GM19043 (cell line): Measurements from ENCODE around the gene SPACA4.
"Not testable (repeated sequence)": the region's sequence is repeated elsewhere in the genome, so short reads cannot be mapped to it uniquely, and the experiment has no call there.

Experiments used
- ATAC-seq: cut with Tn5 transposase; IDR thresholded peaks from one replicate; pipeline ENCODE4 v1.9.1; 2021; ENCODE audit warnings: low read depth; ENCODE audit not compliant: unreplicated experiment

The SPACA4 gene, protein sequence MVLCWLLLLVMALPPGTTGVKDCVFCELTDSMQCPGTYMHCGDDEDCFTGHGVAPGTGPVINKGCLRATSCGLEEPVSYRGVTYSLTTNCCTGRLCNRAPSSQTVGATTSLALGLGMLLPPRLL

DNA sequence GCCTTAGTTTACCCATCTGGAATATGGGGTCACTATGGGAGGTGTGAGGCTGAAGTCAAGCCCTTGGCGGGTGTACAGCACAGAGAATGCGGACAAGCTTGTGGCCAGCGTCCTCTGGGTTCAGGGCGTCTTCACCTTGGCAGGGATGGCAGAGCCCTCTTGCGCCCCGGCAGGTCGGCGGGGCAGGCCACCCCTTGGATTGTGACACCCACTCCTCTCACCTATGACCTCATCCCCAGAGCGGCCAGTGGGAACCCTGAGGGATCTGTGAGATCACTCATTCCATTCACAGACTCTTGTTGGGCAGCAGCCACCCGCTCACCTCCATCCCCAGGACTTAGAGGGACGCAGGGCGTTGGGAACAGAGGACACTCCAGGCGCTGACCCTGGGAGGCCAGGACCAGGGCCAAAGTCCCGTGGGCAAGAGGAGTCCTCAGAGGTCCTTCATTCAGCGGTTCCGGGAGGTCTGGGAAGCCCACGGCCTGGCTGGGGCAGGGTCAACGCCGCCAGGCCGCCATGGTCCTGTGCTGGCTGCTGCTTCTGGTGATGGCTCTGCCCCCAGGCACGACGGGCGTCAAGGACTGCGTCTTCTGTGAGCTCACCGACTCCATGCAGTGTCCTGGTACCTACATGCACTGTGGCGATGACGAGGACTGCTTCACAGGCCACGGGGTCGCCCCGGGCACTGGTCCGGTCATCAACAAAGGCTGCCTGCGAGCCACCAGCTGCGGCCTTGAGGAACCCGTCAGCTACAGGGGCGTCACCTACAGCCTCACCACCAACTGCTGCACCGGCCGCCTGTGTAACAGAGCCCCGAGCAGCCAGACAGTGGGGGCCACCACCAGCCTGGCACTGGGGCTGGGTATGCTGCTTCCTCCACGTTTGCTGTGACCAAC is at the start of gene SPACA4:
Gene SPACA4 (plus strand): TSS at position 280 of the 896 bp plus-strand sequence. CDS start 237 bp downstream, at position 517.
- no peak for ATAC-seq

DNA sequence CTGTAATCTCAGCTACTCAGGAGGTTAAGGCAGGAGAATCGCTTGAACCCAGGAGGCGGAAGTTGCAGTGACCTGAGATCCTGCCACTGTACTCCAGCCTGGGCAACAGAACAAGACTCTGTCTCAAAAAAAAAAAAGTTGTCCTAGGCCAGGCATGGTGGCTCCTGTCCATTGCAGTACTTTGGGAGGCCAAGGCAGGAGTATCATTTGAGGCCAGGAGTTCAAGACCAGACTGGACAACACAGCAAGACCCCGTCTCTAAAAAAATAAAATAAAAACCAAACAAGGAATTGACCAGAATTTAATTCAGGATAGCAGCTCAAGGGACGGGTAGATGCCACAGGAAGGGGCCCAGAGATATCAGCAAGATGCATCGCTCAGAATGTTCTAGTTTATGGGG is 49.7 kb upstream of the SPACA4 start:
- no peak for ATAC-seq

DNA sequence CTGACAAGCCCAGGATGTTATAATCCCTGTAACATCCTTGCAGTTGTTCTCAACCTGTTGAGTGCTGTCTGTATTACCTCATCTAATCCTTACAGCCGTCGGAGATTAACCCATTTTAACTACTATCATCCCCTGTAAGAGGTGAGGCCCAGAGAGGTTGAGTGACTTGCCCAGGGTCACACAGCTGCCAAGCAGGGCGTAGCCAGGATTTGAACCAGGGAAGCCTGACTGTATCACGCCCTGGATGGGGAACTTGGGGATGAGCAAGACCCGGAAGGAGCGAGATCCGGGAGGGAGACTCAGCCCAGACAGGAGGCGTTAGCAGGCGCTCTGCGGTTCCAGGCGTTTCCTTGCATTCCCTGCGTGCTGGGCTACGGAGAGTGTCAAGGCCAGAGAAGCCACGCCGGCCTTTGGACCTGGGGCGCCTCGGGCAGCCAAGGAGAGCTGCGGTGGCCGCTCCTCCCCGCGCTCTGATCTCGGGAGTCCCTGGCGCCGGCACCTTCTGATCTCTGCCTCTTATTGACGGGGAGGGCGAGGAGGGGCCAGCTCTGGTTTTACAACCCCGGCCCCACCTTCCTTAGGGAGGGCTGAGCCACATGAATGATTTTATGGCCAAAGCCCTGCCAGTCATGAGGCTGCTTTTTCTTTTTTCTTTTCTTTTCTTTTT is 48.4 kb upstream of the SPACA4 start:
- no peak for ATAC-seq

DNA sequence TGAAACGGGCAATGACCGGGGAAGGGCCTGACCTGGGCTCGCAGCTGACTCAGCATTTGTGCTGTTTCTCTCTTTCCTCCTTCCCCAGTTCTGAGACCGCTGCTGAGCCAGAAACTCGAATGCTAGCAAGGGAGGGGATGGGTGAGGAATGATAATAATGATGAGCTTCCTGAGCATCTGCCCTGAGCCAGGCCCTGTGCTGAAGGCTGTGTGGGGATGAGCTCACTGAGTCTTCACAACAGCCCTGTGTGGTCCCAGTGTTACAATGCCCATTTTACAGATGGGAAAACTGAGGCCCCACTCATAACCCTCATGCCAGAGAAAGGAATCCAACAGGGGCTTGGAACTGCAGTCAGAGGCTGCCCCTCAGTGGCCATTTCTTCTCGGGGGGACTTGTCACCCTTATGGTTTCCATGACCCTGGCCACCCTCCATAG is 46.4 kb upstream of the SPACA4 start:
- no peak for ATAC-seq

DNA sequence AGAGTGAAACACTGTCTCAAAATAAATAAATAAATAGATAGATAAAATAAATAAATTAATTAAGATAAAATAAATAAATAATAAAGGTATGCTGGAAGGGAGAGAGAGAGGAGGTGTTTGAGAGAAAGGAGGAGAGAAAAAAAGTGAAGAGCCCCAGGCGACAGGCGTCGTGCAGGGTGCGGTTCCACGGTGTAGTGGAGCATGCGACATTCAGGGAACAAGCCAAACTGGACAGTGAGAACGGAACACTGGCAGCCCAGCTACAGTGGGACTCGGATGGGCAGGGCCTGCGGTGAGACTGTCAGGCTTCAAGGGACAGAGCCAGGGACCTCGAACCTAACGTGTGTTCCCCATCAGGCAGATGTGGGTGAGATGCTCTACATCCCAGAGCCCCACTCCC is 45.1 kb upstream of the SPACA4 start:
- no peak for ATAC-seq

DNA sequence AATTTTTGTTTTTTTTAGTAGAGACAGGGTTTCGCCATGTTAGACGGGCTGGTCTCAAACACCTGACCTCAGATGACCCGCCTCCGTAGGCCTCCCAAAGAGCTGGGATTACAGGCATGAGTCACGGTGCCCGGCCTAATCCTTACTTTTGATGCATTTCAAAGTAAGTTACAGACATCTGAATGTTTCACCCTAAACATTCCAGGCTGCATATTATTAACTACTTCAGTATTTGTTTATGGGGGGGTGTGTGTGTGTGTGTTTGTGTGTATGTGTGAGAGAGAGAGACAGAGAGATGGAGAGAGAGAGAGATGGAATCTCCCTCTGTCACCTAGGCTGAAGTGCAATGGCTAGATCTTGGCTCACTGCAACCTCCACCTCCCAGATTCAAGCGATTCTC is 41.5 kb upstream of the SPACA4 start:
- ATAC-seq = no peak

DNA sequence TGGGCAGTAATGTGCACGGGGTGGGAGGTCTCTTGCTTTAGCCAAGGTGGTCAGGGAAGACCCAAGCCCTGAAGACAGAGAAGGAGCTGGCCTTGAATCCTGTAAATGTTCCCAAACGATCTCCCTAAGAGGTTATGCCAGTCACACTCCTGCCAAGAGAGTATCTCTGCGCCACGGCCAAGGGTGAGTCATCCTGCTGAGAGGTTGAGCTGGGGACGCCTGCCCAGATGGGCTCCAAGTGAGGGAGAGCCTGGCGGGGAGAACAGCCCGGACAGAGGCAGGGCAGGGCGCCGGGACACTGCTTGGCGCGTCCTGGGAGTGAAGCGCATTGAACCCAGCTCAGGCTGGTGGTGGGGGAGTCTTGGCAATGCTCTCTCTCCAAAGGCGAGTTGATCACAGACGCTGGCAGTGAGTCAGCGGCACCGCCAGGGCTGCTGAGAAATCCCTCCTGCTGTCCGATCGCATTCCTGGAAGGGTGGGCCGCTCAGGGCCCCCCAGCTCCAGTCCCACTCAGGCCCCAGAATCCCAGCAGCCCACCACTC is 38.1 kb upstream of the SPACA4 start:
- no peak for ATAC-seq

DNA sequence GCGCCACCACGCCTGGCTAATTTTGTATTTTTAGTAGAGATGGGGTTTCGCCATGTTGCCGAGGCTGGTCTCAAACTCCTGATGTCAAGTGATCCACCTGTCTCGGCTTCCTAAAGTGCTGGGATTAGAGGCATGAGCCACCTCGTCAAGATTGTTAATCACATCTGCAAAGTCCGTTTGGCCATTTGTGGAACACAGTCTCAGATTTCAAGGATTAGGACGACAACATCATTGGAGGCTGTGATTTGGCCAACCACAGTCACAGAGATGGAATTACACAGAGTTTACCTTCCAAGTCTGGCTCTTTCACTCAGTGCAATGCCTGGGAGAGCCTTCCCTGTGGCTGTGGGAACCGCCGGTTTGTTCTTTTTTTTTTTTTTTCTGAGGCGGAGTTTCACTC is 36.7 kb upstream of the SPACA4 start:
- ATAC-seq = no peak

DNA sequence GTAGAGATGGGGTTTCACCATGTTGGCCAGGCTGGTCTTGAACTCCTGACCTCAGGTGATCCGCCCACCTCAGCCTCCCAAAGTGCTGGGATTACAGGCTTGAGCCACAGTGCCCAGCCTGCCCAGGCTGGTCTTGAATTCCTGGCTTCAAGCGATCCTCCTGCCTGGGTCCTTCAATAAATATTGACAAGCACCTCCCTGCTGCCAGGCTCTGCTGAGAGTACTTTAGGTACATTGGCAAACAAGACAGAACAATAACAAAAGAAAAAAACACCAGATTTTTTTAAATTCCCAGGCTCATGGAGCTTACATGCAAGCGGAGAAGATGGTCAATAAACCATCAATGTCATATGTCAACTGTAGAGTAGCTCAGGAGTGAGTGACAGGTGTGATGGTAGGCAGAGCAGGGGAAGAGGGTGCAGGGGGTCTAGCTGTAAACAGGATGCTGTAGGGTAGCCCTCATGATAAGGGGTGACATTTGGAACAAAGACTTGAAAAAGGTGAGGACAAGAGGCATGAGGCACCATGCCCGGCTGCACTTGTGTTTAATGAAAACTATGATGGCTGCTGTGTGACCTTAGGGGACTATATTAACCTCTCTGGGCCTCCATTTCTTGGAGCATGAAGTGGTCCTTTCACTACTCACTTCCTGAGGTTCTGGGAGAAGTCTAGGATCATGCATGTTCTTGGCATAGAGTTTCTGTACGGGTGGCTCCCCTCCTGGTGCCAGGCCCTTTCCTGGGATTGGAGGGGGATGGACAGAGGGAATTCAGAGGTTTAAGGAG is 35.0 kb upstream of the SPACA4 start:
- ATAC-seq = no peak

DNA sequence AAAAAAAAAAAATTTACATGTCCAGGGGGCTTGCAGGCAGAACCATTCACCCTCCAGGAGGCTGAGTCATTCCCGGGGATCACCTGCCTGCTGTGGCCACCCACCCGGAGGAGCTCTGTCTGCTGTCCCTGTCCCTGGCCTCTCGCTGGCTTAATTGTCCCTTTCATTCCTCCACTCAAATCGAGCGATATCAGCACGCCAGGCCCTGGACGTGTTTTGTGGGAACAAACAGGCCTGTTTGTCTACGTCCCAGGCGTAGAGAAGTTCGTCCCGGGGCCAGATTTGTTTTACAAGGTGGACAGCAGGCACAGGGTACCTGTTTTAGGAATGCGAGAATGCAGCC is 33.4 kb upstream of the SPACA4 start:
- no peak for ATAC-seq

DNA sequence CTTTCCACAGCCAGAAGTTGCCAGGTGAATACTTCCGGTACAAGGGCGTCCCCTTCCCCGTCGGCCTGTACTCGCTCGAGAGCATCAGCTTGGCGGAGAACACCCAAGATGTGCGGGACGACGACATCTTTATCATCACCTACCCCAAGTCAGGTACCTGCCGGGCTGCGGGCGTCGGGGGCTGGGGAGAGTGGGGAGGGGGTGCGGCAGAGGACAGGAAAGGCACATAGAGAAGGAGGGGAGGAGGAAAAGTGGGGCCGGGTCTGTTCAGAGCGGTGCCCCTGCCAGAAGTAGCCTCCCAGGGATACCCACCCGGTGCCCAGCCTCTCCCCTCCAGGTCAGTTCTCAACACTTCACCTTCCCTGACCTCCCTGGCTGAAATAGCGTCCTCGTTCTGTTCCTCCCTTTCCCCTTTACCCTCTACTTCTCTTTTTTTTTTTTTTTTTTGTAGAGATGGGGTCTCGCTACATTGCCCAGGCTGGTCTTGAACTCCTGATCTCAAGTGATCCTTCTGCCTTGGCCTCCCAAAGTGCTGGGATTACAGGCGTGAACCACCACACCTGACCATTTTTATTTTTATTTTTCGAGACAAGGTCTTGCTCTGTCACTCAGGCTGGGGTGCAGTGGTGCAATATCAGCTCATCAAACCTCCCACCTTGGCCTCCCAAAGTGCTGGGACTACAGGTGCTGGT is 30.5 kb upstream of the SPACA4 start:
- no peak for ATAC-seq

DNA sequence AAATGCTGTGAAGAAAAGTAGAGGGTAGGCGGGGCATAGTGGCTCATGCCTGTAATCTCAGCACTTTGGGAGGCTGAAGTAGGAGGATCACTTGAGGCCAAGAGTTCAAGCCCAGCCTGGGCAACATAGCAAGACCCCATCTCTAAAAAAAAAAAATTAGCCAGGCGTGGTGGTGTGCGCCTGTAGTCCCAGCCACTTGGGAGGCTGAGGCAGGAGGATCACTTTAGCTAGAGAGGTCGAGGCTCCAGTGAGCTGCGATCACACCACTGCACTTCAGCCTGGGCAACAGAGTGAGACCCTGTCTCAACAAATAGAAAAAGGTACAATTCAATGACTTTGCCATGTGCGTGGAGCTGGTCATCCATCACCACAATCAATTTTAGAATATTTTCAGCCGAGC is 28.6 kb upstream of the SPACA4 start:
- ATAC-seq = not testable (repeated sequence)

DNA sequence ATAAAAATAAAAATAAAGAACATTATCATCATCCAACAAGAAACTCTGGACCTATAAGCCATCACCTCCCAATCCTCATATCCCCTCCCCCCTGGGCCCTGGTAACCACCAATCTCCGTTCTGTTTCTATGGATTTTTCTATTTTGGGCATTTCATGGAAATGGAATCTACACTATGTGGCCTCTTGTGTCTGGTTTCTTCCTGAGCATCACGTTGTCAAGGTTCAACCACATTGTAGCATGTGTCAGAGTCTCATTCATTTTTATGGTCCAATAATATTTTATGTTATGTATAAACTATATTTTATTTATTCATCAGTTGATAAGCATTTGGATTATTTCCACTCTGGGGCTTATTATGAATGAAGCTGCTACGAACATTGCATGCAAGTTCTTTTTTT is 27.7 kb upstream of the SPACA4 start:
- ATAC-seq = no peak

DNA sequence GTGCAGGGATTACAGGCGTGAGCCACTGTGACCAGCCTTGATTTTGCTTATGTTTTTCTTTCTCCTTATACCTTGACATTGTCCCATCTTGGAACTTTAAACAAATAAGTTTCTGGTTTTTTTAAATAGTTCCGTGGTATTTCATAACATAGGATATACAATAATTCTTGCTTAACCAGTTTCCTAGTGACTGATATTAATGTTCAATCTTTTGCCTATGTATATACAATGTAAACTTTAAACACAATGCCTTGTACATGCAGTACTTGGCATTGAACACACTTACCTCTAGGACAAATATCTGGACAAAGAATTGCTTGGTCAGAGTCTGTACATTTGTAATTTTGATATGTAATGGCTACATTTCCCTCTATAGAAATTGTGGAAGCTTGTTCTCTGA is 24.4 kb upstream of the SPACA4 start:
- no peak for ATAC-seq

DNA sequence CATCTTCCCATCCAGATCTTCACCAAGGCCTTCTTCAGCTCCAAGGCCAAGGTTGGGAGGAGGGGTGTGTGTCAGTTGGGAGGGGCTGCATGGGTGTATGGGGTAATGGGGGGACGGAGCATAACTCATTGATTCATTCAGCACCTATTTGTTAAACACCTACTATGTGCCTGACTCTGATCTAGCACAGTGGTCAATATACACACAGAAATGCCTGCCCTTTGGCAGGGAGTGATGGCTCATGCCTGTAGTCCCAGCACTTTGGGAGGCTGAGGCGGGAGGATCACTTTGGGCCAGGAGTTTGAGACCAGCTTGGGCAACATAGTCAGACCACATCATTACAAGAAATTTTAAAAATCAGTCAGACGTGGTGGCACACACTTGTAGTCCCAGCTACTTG is 19.2 kb upstream of the SPACA4 start:
- ATAC-seq = no peak

DNA sequence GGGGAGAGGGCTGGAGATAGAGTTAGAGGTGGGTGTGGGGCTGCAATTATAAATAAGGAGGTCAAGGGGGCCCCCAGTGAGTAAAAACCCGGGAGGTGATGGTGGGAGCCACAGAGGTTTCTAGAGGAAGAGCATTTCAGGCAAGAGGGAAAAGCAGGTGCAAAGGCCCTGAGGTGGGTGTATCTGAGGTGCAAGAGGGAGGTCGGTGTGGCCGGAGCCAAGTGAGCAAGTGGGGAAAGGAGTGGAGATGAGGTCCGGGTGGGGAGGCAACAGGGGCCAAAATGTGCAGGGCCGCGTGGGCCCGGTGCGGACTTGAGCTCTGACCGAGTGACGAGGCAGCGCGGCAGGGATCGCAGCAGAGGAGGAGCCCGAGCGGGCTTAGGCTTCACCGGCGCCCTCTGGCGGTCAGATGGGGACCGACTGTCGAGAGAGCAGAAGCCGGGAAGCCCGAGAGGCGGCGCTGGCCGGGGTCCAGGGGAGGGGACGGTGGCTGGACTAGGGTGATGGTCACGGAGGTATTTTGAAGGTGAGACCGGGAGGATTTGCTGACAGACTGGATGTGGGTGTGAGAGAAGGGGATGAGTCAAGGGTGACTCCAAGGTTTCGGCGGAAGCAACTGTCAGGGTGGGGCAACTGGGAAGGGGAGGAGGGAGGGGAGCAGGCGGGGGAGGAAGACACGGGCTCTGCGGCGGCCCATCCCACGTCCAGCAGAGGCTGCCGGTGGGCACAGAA is 17.7 kb upstream of the SPACA4 start:
- no peak for ATAC-seq

DNA sequence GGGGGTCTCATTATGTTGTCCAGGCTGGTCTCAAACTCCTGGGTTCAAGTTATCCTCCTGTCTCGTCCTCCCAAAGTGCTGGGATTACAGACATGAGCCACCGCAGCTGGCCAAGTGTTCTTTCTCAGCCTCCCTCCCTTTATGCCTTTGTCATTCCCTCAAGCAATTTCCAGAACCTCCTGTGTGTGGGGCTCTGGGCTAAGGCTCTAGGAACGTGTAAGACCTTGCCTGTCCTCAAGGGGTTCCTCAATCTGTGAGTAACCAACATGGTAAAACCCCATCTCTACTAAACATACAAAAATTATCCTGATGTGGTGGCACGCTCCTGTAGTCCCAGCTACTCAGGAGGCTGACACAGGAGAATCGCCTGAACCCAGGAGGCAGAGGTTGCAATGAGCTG is 15.5 kb upstream of the SPACA4 start:
- ATAC-seq = no peak

DNA sequence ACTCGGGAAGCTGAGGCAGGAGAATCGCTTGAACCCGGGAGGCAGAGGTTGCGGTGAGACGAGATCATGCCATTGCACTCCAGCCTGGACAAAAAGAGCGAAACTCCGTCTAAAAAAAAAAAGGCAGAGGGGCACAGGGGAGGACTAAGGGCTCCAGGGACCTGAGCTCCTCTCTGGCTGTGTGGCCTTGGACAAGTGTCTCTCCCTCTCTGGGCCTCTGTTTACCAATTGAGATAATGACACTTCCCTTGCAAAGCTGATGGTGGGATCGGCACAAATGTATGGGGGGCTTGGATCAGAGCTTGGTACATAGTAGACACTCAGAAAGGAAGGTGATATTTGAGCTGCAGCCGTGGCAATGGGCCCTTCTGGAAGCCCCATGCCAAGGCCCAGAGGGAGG is 11.4 kb upstream of the SPACA4 start:
- ATAC-seq = no peak

DNA sequence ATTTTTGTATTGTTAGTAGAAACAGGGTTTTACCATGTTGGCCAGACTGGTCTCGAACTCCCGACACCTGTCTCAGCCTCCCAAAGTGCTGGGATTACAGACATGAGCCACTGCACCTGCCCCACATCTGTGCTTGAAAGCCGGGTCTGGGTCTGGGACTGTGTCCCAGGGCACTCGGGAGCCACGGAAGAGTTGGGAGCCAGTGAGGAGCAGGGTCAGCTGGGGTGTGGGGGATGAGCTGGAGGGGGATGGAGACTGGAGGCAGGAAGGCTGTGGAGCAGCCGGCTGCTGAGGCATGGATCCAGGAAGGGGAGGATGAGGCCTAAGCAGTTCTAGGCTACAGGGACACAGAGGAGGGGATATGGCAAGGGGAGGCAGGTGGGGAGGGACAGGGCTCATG is 10.7 kb upstream of the SPACA4 start:
- ATAC-seq = no peak

DNA sequence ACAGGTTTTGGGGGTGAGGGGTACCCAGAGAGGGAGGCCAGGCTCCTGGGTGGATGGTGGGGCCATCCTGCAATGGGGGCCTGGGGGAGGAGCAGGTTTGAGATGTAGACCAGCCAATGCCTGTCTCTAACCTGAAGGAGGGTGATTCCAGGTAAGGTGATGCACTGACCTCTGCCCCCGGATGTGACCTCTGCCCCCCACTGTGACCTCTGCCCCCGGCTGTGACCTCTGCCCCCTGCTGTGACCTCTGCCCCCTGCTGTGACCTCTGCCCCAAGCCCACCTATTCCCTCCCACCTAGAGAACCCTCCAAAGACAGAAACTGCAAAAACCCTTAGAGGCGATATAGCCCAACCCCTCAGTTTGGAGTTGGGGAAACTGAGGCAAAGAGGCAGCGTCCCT is 10.3 kb upstream of the SPACA4 start:
- no peak for ATAC-seq
